Measurements from ENCODE around the gene SEC14L5.
A peak's percentile ranks its signal among the peaks of the same experiment; 100 is the strongest.

The SEC14L5 gene

DNA sequence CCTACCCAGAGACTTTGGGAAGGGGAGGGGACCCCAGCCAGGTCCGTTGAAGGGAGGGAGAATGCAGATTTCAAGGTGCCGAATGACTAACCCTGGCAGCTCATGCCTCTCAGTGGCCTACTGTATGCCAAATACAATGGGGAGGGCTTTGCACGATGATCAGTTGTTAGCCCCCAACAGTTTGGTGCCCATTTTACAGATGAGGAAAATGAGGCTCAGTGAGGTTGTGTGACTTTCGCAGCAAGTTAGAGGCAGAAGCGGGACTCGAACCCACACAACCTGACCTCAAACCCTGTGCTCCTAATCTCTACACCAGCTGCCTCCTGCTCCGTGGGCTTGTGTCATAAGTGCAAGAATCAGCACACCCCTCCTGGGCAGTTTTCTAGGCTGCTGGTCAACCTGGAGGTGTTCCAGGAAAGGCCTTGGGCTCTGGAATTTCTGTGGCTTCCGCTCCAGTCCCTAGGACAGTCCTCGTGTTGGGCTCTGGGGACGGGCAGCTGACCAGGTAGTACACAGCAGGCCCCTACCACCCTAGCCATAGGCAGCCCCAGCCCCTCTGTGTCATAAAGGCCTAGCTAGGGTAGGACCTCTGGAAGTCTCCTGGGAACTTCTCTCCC, 87.5 kb downstream of the SEC14L5 start:
- Histone ChIP-seq H3K36me3 (ENCODE audit: control insufficient read depth in 1 of 2, insufficient read depth in 2 of 2, low read length in 2 of 2) (no peaks in the 10 kb centered on the region), H3K9me3 (ENCODE audit: control insufficient read depth in 1 of 2, low read length in 2 of 2) (no peaks in the 10 kb centered on the region), H3K27ac (ENCODE audit: low read length) (no peak overlapping the region), H3K4me1 (ENCODE audit: control insufficient read depth in 1 of 2, insufficient read depth in 2 of 2, low read length in 2 of 2) (no peaks in the 10 kb centered on the region), H3K4me3 (ENCODE audit: low read depth in 1 of 2, low read length in 2 of 2) (no peak overlapping the region), H3K27me3 (ENCODE audit: low read depth, low read length) (no peaks in the 10 kb centered on the region)

GRCh38 chr16:5046914-5047313, 88.8 kb downstream of the SEC14L5 start:
- Histone ChIP-seq H3K4me3 (ENCODE audit: low read depth in 1 of 2, low read length in 2 of 2) (no peak overlapping the region), H3K36me3 (ENCODE audit: control insufficient read depth in 1 of 2, insufficient read depth in 2 of 2, low read length in 2 of 2) (no peaks in the 10 kb centered on the region), H3K27me3 (ENCODE audit: low read depth, low read length) (no peaks in the 10 kb centered on the region), H3K4me1 (ENCODE audit: control insufficient read depth in 1 of 2, insufficient read depth in 2 of 2, low read length in 2 of 2) (no peaks in the 10 kb centered on the region), H3K9me3 (ENCODE audit: control insufficient read depth in 1 of 2, low read length in 2 of 2) (no peaks in the 10 kb centered on the region), H3K27ac (ENCODE audit: low read length) (no peak overlapping the region)

DNA sequence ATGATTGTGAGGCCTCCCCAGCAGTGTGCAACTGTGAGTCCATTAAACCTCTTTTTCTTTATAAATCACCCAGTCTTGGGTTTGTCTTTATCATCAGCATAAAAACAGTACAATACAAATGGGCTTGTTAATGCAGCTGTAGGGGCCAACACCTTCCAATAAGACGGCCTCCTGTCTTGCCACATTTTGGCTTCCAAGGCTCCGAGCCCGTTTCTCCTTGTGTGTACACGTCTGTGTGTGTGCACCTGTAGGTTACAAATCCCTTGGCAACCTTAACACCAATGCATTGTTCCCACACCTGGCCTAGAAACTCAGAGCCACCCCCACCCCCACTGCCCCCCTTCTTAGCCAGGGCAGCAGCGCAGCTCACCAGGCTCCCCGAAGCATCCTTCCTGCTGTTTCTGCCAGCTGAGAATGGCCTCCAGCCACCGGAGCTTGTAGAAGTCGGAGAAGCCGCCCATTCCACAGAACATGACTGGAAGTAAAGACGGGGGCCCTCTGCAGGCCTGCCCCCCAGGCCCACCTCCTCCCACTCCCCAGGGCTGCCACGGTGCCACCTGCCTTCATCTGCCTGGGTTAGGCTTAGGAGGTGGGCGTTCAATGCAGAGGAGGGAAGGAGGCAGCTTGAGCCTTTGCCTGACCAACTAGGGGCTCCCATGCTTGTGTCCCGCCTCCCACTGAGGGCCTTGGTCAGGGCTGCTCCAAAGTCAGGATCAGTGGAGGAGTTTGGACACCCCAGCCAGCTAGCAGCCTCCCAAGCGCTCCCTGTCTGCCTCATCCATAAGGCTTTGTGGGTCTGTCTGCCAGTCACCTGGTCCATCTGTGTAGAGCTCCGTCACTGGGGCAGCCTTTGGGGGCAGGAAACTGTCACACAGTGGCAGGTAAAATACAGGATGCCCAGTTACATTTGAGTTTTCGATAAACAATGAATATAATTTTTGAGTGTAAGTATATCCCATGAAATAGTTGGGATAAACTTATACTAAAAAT, 97.0 kb downstream of the SEC14L5 start:
- H3K36me3 ChIP-seq (ENCODE audit: control insufficient read depth in 1 of 2, insufficient read depth in 2 of 2, low read length in 2 of 2), result no peaks in the 10 kb centered on the region
- no peak overlapping the region for H3K27ac ChIP-seq (ENCODE audit: low read length)
- no peak overlapping the region for H3K4me3 ChIP-seq (ENCODE audit: low read depth in 1 of 2, low read length in 2 of 2)
- no peaks in the 10 kb centered on the region for H3K4me1 ChIP-seq (ENCODE audit: control insufficient read depth in 1 of 2, insufficient read depth in 2 of 2, low read length in 2 of 2)
- H3K27me3 ChIP-seq (ENCODE audit: low read depth, low read length), result no peaks in the 10 kb centered on the region
- H3K9me3 ChIP-seq (ENCODE audit: control insufficient read depth in 1 of 2, low read length in 2 of 2), result no peaks in the 10 kb centered on the region

DNA sequence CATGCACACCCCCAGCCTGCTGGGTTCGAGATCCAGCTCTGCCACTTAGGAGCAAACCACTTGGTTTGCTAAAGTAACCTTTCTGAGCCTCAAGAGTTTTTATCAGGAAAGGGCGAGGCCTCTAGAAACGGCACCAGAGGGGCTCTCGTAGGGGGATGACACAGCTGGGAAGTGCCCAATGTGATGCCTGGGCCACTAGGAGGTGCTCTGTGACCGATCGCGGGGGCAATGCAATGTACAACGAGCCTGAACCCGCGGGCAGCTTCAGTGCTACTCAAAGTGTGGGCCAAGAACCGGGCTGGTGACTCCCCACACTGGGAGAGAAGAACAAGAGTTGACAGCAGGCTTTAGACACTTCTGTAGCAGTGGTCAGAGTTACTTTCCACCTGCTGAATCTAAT, 98.2 kb downstream of the SEC14L5 start:
- no peaks in the 10 kb centered on the region for H3K36me3 ChIP-seq (ENCODE audit: control insufficient read depth in 1 of 2, insufficient read depth in 2 of 2, low read length in 2 of 2)
- H3K4me3 ChIP-seq (ENCODE audit: low read depth in 1 of 2, low read length in 2 of 2), result no peak overlapping the region
- H3K27me3 ChIP-seq (ENCODE audit: low read depth, low read length), result no peaks in the 10 kb centered on the region
- no peaks in the 10 kb centered on the region for H3K9me3 ChIP-seq (ENCODE audit: control insufficient read depth in 1 of 2, low read length in 2 of 2)
- H3K27ac ChIP-seq (ENCODE audit: low read length), result no peak overlapping the region
- no peaks in the 10 kb centered on the region for H3K4me1 ChIP-seq (ENCODE audit: control insufficient read depth in 1 of 2, insufficient read depth in 2 of 2, low read length in 2 of 2)

DNA sequence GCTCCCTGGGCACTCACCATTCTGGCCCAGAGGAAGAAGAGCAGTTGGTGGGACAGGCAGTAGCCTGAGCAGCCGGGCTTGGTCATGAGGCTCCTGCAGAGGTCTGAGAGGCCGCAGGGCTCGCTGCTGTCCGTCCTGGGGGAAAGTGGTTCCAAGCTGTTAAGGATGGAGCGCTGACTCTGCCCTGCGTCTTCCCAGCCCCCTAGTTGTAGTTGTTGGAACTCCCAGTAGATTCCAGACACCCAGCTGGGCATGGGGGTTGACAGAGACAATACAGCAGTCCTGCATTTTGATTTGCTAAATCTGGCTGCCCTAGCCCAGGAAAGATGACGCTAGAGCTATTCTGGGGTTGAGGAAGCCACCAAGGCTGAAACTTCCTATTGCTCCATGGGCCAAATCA, 100.3 kb downstream of the SEC14L5 start:
- no peaks in the 10 kb centered on the region for H3K36me3 ChIP-seq (ENCODE audit: control insufficient read depth in 1 of 2, insufficient read depth in 2 of 2, low read length in 2 of 2)
- H3K27ac ChIP-seq (ENCODE audit: low read length), result no peak overlapping the region
- no peaks in the 10 kb centered on the region for H3K4me1 ChIP-seq (ENCODE audit: control insufficient read depth in 1 of 2, insufficient read depth in 2 of 2, low read length in 2 of 2)
- no peaks in the 10 kb centered on the region for H3K27me3 ChIP-seq (ENCODE audit: low read depth, low read length)
- no peak overlapping the region for H3K4me3 ChIP-seq (ENCODE audit: low read depth in 1 of 2, low read length in 2 of 2)
- H3K9me3 ChIP-seq (ENCODE audit: control insufficient read depth in 1 of 2, low read length in 2 of 2), result no peaks in the 10 kb centered on the region

DNA sequence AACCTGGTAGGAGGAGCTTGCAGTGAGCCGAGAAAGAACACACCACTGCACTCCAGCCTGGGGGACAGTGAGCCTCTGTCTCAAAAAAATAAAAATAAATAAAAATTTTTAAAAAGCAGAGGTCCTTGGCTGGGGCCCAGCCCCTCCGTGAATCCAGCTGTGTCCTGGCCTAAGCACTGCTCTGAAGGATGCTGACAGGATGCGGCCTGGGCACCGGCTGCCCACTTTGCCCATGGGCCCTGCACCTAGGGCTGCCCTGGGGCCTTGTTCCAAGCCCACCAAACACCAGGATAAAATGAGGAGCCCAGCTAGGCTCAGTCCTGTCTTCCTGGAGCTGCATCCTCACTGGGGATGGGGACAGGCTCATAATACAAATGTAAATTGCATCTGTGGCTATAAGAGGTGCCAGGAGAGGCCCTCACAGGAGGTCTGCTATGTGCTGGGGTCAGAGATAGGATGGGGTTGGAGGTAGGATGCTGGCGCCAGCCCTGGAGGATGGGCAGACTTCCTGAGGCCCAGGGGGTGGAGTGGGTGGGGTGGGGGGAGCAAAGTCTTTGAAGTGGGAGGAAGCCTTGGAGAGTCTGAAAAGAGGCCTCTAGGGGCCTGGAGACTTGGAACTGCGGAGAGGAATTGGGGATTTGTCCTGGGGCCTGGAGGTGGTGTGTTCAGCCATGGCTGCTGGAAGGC, 101.4 kb downstream of the SEC14L5 start:
- no peaks in the 10 kb centered on the region for H3K4me1 ChIP-seq (ENCODE audit: control insufficient read depth in 1 of 2, insufficient read depth in 2 of 2, low read length in 2 of 2)
- no peak overlapping the region for H3K27ac ChIP-seq (ENCODE audit: low read length)
- H3K9me3 ChIP-seq (ENCODE audit: control insufficient read depth in 1 of 2, low read length in 2 of 2), result no peaks in the 10 kb centered on the region

GRCh38 chr16:5060073-5060641, 102.0 kb downstream of the SEC14L5 start:
- Histone ChIP-seq H3K36me3 (ENCODE audit: control insufficient read depth in 1 of 2, insufficient read depth in 2 of 2, low read length in 2 of 2) (no peaks in the 10 kb centered on the region), H3K27me3 (ENCODE audit: low read depth, low read length) (no peaks in the 10 kb centered on the region), H3K4me1 (ENCODE audit: control insufficient read depth in 1 of 2, insufficient read depth in 2 of 2, low read length in 2 of 2) (no peaks in the 10 kb centered on the region), H3K4me3 (ENCODE audit: low read depth in 1 of 2, low read length in 2 of 2) (no peak overlapping the region), H3K27ac (ENCODE audit: low read length) (no peak overlapping the region), H3K9me3 (ENCODE audit: control insufficient read depth in 1 of 2, low read length in 2 of 2) (no peaks in the 10 kb centered on the region)

More for the DNA sequence above, 101.4 kb downstream of the SEC14L5 start:
- H3K4me3 ChIP-seq (ENCODE audit: low read depth in 1 of 2, low read length in 2 of 2), result no peak overlapping the region
- H3K27me3 ChIP-seq (ENCODE audit: low read depth, low read length), result no peaks in the 10 kb centered on the region
- no peaks in the 10 kb centered on the region for H3K36me3 ChIP-seq (ENCODE audit: control insufficient read depth in 1 of 2, insufficient read depth in 2 of 2, low read length in 2 of 2)

DNA sequence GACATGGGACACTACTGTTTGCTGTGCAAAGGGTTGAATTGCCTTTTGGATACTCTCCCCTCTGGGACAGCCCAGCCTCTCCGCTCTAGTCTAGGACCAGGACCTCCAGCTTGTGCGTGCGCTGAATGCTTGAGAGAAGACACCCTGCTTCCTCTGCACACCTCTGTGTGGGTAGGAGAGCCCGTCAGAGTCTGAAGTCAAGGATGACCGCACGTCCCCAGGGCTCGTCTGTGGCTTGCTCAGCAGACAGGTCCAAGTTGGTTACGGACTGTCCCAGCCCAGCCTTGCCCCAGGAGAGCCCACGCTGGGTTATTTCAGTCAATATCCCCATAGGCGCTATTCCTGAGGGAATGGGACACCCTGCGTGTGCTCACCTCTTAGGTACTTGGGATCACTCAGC, 103.9 kb downstream of the SEC14L5 start:
- Histone ChIP-seq H3K27ac (ENCODE audit: low read length) (no peak overlapping the region), H3K4me3 (ENCODE audit: low read depth in 1 of 2, low read length in 2 of 2) (no peak overlapping the region), H3K27me3 (ENCODE audit: low read depth, low read length) (no peaks in the 10 kb centered on the region), H3K9me3 (ENCODE audit: control insufficient read depth in 1 of 2, low read length in 2 of 2) (no peaks in the 10 kb centered on the region), H3K36me3 (ENCODE audit: control insufficient read depth in 1 of 2, insufficient read depth in 2 of 2, low read length in 2 of 2) (no peaks in the 10 kb centered on the region), H3K4me1 (ENCODE audit: control insufficient read depth in 1 of 2, insufficient read depth in 2 of 2, low read length in 2 of 2) (no peaks in the 10 kb centered on the region)

GRCh38 chr16:5062790-5063765, 104.9 kb downstream of the SEC14L5 start:
- H3K27me3 ChIP-seq (ENCODE audit: low read depth, low read length), result no peaks in the 10 kb centered on the region
- no peak overlapping the region for H3K27ac ChIP-seq (ENCODE audit: low read length)
- H3K4me3 ChIP-seq (ENCODE audit: low read depth in 1 of 2, low read length in 2 of 2), result no peak overlapping the region
- no peaks in the 10 kb centered on the region for H3K4me1 ChIP-seq (ENCODE audit: control insufficient read depth in 1 of 2, insufficient read depth in 2 of 2, low read length in 2 of 2)
- no peaks in the 10 kb centered on the region for H3K9me3 ChIP-seq (ENCODE audit: control insufficient read depth in 1 of 2, low read length in 2 of 2)
- no peaks in the 10 kb centered on the region for H3K36me3 ChIP-seq (ENCODE audit: control insufficient read depth in 1 of 2, insufficient read depth in 2 of 2, low read length in 2 of 2)

DNA sequence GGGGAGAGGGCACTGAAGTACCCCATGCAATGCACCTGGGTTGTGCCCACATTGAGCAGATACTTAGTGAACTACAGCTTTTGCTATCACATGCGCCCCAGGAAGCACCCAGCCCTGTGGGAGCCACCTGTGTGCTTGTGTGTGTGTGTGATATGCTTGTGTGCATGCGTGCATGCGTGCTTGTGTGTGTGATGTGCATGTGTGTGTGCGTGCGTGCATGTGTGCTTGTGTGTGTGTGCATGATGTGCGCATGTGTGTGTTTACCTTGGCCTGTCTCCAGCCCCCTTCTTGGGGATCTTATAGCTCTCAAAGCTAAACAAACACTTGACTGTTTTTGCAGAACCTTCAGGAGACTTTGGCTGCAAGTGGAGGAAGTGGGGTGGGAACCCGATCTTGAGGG, 106.8 kb downstream of the SEC14L5 start:
- Histone ChIP-seq H3K27me3 (ENCODE audit: low read depth, low read length) (no peaks in the 10 kb centered on the region), H3K4me3 (ENCODE audit: low read depth in 1 of 2, low read length in 2 of 2) (peak overlapping the region in 1 of 2 donors; percentile 17)

More for the DNA sequence above, 106.8 kb downstream of the SEC14L5 start:
- Histone ChIP-seq H3K27ac (ENCODE audit: low read length) (no peak overlapping the region), H3K9me3 (ENCODE audit: control insufficient read depth in 1 of 2, low read length in 2 of 2) (no peaks in the 10 kb centered on the region), H3K4me1 (ENCODE audit: control insufficient read depth in 1 of 2, insufficient read depth in 2 of 2, low read length in 2 of 2) (no peaks in the 10 kb centered on the region), H3K36me3 (ENCODE audit: control insufficient read depth in 1 of 2, insufficient read depth in 2 of 2, low read length in 2 of 2) (no peaks in the 10 kb centered on the region)

All from muscle layer of duodenum (tissue), 2 donors.